Ramos (cell line): ENCODE results near the gene GLYAT.
"Not testable (repeated sequence)": the region's sequence is repeated elsewhere in the genome, so short reads cannot be mapped to it uniquely, and the experiment has no call there.

Source experiments
- in situ Hi-C: fragments of 300-500 bp; cut with MboI; formaldehyde crosslinking; loops from one replicate; pipeline ENCODE4 v1.14.3; 2022; ENCODE audit warnings: low sequenced_read_pairs; ENCODE audit not compliant: unreplicated experiment

Gene GLYAT

DNA sequence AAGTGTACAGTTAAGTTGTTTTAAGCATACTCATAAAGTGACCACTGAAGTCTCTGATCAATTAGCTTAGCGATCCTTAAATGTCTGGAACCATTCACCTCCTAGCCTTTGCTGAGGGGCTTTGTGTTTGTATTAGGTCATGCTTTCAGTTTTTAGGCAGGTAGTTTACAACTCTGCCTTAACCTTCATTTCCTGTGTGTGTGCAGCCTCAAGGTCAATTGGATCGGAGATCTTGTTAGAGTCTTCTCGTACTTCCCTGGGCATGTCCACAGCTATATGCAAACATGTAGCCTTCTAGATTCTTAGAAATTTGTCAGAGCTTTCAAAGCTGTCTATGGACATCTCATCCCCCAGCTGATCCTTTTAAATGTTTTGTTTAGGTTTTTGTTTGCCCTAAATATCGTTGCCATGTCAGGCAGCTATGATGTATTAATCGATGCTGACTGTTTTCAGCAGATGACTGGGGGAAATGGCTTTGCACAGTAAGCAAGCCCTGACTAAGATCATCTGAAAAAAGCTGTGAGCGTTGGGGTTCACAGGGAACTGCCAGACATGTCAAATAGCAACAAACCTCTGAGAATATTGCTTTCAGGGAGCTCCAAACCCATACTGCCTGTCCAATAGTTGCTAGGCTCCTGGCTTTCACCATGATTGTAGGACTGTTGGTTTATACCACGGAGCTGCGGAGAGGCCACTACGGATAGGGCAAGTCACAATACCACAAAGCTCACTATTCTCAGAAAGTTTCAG lies 45.6 kb downstream of the GLYAT start:
- in situ Hi-C loops, result no loop called here

DNA sequence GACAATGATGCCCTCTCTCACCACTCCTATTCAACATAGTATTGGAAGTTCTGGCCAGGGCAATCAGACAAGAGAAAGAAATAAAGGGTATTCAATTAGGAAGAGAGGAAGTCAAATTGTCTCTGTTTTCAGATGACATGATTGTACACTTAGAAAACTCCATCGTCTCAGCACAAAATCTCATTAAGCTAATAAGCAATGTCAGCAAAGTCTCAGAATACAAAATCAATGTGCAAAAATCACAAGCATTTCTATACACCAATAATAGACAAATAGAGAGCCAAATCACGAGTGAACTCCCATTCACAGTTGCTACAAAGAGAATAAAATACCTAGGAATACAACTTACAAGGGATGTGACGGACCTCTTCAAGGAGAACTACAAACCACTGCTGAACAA lies 49.1 kb downstream of the GLYAT start:
- in situ Hi-C loops, result not testable (repeated sequence)

DNA sequence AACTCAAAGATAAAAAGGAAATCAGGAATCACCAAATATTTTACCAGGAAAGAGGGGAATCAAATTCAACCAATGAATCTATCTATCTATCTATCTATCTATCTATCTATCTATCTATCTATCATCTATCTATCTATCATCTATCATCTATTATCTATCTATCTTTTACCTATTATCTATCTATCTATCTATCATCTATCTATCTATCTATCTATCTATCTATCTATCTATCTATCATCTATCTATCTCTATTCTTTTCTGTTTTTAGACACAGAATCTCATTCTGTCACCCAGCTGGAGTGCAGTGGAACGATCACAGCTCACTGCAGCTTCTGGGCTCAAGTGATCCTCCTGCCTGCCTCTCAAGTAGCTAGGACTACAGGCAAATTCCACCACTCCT lies 54.2 kb downstream of the GLYAT start:
- in situ Hi-C loops, result not testable (repeated sequence)

DNA sequence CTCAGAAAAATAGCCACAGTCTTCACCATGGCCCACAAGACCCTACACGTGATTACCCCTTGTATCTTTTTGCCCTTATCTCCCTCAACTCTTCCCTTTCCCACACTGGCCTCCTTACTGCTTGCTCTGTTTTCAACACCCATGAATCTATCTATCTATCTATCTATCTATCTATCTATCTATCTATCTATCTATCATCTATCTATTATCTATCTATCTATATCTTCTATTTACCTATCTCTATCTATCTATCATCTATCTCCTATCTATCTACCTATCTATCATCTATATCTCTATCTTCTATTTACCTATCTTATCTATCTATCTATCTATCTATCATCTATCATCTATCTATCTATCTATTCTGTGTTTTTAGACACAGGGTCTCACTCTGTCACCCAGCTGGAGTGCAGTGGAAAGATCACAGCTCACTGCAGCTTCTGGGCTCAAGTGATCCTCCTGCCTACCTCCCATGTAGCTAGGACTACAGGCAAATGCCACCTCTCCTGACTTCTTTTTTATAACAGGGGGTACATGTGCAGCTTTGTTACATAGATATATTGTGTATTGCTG lies 55.1 kb downstream of the GLYAT start:
- in situ Hi-C loops, result no loop called here

DNA sequence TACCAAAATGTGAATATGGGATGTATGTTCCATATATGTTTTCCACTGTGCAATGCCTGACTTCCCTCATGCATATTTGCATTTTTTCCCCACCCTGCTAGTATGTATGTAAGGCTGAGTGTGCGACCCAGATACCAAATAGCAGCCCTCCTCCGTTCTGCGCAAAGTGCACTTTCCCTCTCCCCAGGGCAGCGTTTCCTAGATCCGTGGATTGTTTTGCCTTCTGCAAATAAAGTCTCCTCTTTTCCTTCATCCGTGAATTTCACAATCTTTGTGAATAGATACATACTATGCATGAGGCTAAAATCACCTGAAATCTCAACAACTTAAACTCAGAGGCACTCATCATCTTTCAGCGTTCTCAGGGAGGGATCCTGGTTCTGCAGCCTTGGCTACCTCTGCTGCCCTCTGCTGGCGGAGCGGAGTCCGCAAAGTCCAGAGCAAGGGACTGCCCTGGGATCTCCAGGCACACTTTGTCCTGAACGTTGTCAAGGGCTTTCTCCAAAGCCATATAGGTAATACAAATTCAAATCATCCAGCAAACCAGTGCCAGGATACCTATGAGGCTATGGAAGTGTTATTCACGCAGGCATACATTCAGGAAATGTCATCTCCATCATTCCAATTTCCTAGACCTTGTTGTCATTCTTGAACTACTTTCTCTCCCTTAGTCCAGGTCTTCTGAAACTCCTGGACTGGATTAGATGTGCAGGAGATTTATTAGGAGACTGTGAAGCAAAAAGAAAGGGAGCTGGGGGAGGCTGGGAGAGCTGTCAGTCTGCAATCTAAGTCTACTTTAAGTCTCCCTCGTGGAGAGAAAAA lies 56.2 kb downstream of the GLYAT start:
- in situ Hi-C loops, result no loop called here

DNA sequence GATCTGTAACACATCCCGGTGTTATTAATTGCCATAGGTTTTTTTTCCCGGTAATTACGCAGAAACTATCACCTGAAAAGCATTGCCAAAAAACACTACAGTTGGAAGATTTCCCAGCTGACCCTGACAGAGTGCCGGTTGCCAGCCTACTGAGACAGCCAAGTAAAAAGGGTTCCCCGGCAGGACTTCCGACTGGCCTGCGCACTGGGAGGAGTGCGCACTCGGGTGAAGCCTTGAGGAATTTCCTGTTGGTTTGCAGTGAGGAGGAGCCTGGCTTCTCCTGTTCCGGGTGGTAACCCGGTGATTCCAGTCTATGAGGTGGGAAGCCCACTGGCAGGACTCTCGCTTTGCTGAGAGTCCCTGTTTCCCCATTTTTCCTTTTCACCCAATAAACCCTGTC lies 57.1 kb downstream of the GLYAT start:
- in situ Hi-C loops, result no loop called here

DNA sequence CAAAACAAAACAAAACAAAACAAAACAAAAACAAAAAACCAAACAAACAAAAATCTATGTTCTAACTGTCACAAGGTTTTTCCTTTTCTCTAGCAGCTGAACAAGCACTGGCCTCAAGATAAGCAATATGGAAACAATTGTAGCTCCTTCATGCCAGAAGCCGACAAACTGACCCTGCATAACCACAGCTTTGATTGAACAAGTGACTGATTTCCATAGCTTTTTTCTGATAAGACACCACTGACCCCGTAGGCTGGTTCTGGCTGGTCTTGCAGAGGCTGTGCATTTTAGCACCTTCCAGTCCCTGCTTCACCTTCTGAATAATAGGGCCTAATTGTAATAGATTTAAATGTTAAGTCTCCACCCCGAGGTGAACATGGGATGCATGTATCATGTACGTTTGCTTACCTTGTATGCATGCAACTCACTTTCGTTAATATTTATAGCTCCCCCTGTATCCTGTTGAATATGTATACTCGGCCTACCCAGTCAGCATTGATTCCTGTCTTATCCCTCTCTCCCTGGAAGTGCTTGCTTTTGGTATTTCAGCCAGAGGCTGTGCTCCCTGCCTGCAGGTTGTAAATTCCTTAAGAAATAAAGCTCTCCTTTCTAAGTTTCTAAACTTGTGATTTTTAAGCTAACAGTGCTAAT lies 59.6 kb downstream of the GLYAT start:
- in situ Hi-C loops, result no loop called here

DNA sequence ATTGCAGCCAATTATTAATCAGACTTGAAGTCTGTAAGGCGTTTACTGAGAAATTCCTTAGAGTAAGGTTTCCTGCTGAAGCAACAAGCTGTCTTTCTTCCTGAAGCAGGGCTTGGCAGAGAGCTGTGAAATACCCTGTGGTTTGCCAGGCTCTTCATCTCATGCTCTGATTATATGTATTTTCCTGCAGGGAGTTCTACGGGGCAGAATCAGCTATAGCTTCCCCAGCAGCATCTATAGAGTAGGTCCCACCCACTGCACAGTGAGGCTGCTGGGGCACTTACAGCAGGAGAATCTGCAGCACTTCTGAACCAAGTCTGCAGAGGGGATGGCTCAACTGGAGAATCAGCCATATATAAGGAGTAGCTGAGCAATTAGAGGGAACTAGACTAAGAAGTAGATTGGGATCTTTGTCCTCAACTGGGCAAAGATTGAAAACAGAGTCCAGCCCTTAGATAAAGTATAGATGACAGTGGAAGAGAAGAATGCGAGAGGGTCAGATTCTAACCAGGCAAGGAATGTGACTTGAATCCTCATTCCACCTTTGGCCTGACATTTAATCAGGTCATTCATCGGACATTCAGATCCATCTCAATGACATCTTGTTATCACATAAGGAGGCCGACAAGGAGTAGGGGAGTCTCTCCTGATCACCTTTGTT lies 71.7 kb downstream of the GLYAT start:
- in situ Hi-C loops, result loop anchor here (10.0 kb wide), 1 partner anchor 495 kb away; no protein-coding TSS in a partner anchor

DNA sequence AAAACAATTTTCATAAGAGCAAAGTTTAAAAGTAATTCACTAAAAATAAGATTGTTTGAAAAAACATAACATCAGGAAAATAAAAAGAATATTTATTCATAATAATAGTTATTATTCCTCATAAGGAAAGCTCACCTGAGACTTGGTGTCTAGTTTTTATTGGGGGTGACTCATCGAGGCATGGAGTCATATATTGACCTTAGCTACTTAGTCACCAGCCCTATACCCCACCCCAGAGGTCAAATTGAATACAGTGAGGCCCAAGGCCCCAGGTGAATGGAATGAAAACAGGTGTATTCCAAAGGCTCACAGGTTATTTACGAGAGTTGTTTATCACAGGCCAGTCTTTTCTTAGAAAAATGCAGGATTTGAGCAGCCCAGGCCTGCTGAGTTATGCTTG lies 72.3 kb downstream of the GLYAT start:
- in situ Hi-C loops, result loop anchor here (10.0 kb wide), 1 partner anchor 495 kb away; no protein-coding TSS in a partner anchor
